ENCODE measurements around the gene SH3BGRL3. TPM values are rescaled to one million over a fixed set of nuclear protein-coding genes. Genes with fewer than 3 reads are reported as not detected.

The SH3BGRL3 gene
- total and polyA plus RNA-seq, 2 of the 13 experiments (the other 11 are each of a cell fraction or from before 2014, with no cell fraction given) = 11.4 to 12.2 TPM

DNA sequence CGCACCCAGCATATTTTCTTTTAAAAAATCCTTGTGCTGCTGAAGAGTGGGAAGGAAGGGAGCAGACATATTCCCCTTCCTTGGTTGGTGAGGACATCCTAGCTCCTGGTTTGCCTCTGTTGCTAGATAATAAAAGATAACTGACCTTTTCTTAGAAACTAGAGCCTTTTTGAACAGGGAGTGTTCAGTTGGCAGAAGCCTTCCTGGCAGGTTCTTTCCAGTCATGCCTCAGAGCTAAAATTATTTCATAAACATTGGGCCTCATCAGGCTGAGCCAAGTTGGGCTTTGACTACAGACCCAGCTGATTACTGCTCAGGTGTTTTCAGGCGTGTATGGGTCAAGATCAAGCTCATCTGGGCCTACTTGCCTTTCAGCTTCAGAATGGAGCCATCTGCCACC lies 22.7 kb upstream of the SH3BGRL3 start:
- no peaks in the 10 kb centered on the region for H3K27me3 ChIP-seq (ENCODE audit: control insufficient read depth in 1 of 2, insufficient read depth in 2 of 2, low read length in 2 of 2)
- H3K36me3 ChIP-seq (replicated peaks in 1 of 2; ENCODE audit: control insufficient read depth in 1 of 2, insufficient read depth in 2 of 2, low read length in 2 of 2) = peaks cover 20 to 67% of the 10 kb centered on the region in 2 experiments
- H3K9me3 ChIP-seq (ENCODE audit: low read length) = no peaks in the 10 kb centered on the region
- DNase-seq (ENCODE audit: low spot score) = no peak
- ChIA-PET CTCF (ENCODE audit: low intra/inter-chr PET ratio, low total read pairs) (no interaction called here), POLR2A (no interaction called here)
- H3K27ac ChIP-seq (ENCODE audit: extremely low read length, insufficient read depth, low read length) = no peak overlapping the region
- H3K4me3 ChIP-seq (replicated peaks in 1 of 3; ENCODE audit: insufficient read depth in 1 of 3, low read depth in 2 of 3, low read length in 3 of 3) = no peak overlapping the region
- H4K20me1 ChIP-seq (ENCODE audit: insufficient read depth, low read length) = no peaks in the 10 kb centered on the region
- intact Hi-C loops (cut with micrococcal nuclease; ENCODE audit: unreplicated experiment) (no loop called here), in situ Hi-C loops (cut with HindIII; ENCODE audit: extremely low pct_ligation_motif_present, low pct_unique_long_range_greater_than_20kb) (no loop called here)
- no peak for FAIRE-seq
- 94% methylated on average over 2 of the region's 2 CpGs for WGBS (ENCODE audit: low lambda C conversion rate)
- ATAC-seq = no peak
- peaks cover 3% of the 10 kb centered on the region for H3K79me2 ChIP-seq (ENCODE audit: insufficient read depth, low read length)
- H3K9ac ChIP-seq (ENCODE audit: insufficient read depth, low read depth, low read length) = no peak overlapping the region
- no peaks in the 10 kb centered on the region for H3K4me1 ChIP-seq (ENCODE audit: insufficient read depth, low read length)
- TF ChIP-seq ZNF75D (CRISPR knock-in tag; IDR thresholded peaks at IDR 0.05; ENCODE audit: borderline replicate concordance) (no peak), BRD4 (CRISPR knock-in tag; IDR thresholded peaks at IDR 0.05) (no peak), GFI1 (CRISPR knock-in tag; IDR thresholded peaks at IDR 0.05; ENCODE audit: borderline replicate concordance) (no peak), NCOA1 (CRISPR knock-in tag; IDR thresholded peaks at IDR 0.05) (no peak), TMF1 (CRISPR knock-in tag; IDR thresholded peaks at IDR 0.05; ENCODE audit: low read depth) (no peak), SNAI1 (CRISPR knock-in tag; IDR thresholded peaks at IDR 0.05; ENCODE audit: borderline replicate concordance) (no peak)
- BruUV-seq (replicated peaks) = no TSS peak
- H3K4me2 ChIP-seq (ENCODE audit: low read depth, low read length) = no peak overlapping the region
- H2AFZ ChIP-seq (ENCODE audit: low read length) = no peak overlapping the region

DNA sequence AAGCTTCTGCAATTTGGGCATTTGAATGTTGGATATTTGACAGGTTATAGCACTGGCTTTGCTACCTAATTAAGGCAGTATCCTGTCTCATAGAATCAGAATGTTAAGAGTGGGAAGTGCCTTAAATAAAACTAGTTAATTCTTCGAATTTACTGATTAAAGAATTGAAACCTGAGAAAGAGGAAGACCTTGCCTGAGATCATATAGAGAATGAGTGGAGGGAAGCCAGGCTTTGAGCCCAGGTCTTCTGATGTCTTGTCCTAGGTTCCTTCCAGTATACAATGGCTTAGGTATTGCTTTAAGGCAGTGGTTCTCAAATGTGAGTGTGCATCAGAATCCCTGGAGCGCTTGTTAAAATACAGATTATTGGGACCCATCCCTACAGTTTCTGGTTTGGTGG lies 20.9 kb upstream of the SH3BGRL3 start:
- Histone ChIP-seq H2AFZ (ENCODE audit: low read length) (no peak overlapping the region), H4K20me1 (ENCODE audit: insufficient read depth, low read length) (no peaks in the 10 kb centered on the region), H3K9ac (ENCODE audit: insufficient read depth, low read depth, low read length) (no peak overlapping the region), H3K27me3 (ENCODE audit: control insufficient read depth in 1 of 2, insufficient read depth in 2 of 2, low read length in 2 of 2) (no peaks in the 10 kb centered on the region), H3K4me2 (ENCODE audit: low read depth, low read length) (no peak overlapping the region), H3K36me3 (replicated peaks in 1 of 2; ENCODE audit: control insufficient read depth in 1 of 2, insufficient read depth in 2 of 2, low read length in 2 of 2) (peaks cover 20 to 74% of the 10 kb centered on the region in 2 experiments), H3K4me3 (replicated peaks in 1 of 3; ENCODE audit: insufficient read depth in 1 of 3, low read depth in 2 of 3, low read length in 3 of 3) (no peak overlapping the region), H3K4me1 (ENCODE audit: insufficient read depth, low read length) (no peaks in the 10 kb centered on the region), H3K79me2 (ENCODE audit: insufficient read depth, low read length) (no peaks in the 10 kb centered on the region), H3K27ac (ENCODE audit: extremely low read length, insufficient read depth, low read length) (no peak overlapping the region), H3K9me3 (ENCODE audit: low read length) (no peaks in the 10 kb centered on the region)
- FAIRE-seq (no peak), DNase-seq (ENCODE audit: low spot score) (no peak), ATAC-seq (no peak)
- POLR2A ChIA-PET = no interaction called here
- BruUV-seq (replicated peaks) = no TSS peak
- TF ChIP-seq ZMYM3 (CRISPR knock-in tag; IDR thresholded peaks at IDR 0.05) = no peak
- TF ChIP-seq, protein P1, sequence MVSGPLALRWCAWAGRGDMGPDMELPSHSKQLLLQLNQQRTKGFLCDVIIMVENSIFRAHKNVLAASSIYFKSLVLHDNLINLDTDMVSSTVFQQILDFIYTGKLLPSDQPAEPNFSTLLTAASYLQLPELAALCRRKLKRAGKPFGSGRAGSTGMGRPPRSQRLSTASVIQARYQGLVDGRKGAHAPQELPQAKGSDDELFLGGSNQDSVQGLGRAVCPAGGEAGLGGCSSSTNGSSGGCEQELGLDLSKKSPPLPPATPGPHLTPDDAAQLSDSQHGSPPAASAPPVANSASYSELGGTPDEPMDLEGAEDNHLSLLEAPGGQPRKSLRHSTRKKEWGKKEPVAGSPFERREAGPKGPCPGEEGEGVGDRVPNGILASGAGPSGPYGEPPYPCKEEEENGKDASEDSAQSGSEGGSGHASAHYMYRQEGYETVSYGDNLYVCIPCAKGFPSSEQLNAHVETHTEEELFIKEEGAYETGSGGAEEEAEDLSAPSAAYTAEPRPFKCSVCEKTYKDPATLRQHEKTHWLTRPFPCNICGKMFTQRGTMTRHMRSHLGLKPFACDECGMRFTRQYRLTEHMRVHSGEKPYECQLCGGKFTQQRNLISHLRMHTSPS (CRISPR knock-in tag; IDR thresholded peaks at IDR 0.05; ENCODE audit: low read depth) = no peak
- no peak for TF ChIP-seq HMG20B (CRISPR knock-in tag; conservative IDR thresholded peaks at IDR 0.05)
- no peak for TF ChIP-seq ZMYM2 (CRISPR knock-in tag; IDR thresholded peaks at IDR 0.05)
- TF ChIP-seq PCBP1 (IDR thresholded peaks at IDR 0.05; ENCODE audit: borderline replicate concordance, low read depth, low read length) = no peak
- TF ChIP-seq, protein P2, sequence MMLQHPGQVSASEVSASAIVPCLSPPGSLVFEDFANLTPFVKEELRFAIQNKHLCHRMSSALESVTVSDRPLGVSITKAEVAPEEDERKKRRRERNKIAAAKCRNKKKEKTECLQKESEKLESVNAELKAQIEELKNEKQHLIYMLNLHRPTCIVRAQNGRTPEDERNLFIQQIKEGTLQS (CRISPR knock-in tag; IDR thresholded peaks at IDR 0.05) = no peak
- TF ChIP-seq, protein P3, sequence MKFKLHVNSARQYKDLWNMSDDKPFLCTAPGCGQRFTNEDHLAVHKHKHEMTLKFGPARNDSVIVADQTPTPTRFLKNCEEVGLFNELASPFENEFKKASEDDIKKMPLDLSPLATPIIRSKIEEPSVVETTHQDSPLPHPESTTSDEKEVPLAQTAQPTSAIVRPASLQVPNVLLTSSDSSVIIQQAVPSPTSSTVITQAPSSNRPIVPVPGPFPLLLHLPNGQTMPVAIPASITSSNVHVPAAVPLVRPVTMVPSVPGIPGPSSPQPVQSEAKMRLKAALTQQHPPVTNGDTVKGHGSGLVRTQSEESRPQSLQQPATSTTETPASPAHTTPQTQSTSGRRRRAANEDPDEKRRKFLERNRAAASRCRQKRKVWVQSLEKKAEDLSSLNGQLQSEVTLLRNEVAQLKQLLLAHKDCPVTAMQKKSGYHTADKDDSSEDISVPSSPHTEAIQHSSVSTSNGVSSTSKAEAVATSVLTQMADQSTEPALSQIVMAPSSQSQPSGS (CRISPR knock-in tag; IDR thresholded peaks at IDR 0.05) = no peak
- no peak for TF ChIP-seq ZNF780A (CRISPR knock-in tag; IDR thresholded peaks at IDR 0.05)
- TF ChIP-seq ZNF24 (IDR thresholded peaks at IDR 0.05) = no peak
- TF ChIP-seq KDM3A (CRISPR knock-in tag; IDR thresholded peaks at IDR 0.05; ENCODE audit: low read depth) = no peak
- TF ChIP-seq ZNF256 (CRISPR knock-in tag; conservative IDR thresholded peaks at IDR 0.05) = no peak
- TF ChIP-seq ZFX (CRISPR knock-in tag; IDR thresholded peaks at IDR 0.05; ENCODE audit: low read depth) = no peak
- no peak for TF ChIP-seq DNMT1 (CRISPR knock-in tag; IDR thresholded peaks at IDR 0.05)
- intact Hi-C loops (cut with micrococcal nuclease; ENCODE audit: unreplicated experiment) (no loop called here), in situ Hi-C loops (cut with HindIII; ENCODE audit: extremely low pct_ligation_motif_present, low pct_unique_long_range_greater_than_20kb) (no loop called here)
- CTCF ChIA-PET (ENCODE audit: low intra/inter-chr PET ratio, low total read pairs) = no interaction called here
- 85% methylated on average over 2 of the region's 2 CpGs for WGBS (ENCODE audit: low lambda C conversion rate)
